HepG2 (cell line): Measurements from ENCODE around the gene CCDC120. TPM values are rescaled to one million over a fixed set of nuclear protein-coding genes. Genes with fewer than 3 reads are reported as not detected.

Experiments used
- ATAC-seq: fragments of 200-7000 bp; cut with Tn5 transposase; 3 replicates; pipeline ENCODE4 v1.9.1; 2020; ENCODE audit warnings: mild to moderate bottlenecking, moderate library complexity
- BruUV-seq: library from RNA; stranded (reverse); fragments of 400-500 nt; replicated peaks from 2 replicates; lab custom pipeline; 2021; lab: Mats Ljungman, UMichigan
- CTCF ChIA-PET: fragments of 300-600 bp; formaldehyde crosslinking; extraction: SDS; loops from one replicate; lab custom pipeline; 2021; ENCODE audit warnings: low total read pairs, inconsistent platforms, low intra/inter-chr PET ratio; lab: Yijun Ruan, JAX
- POLR2A ChIA-PET: fragments of 350-600 bp; sonication (Branson Sonifier 250); formaldehyde crosslinking; loops from one replicate; lab custom pipeline; 2020; ENCODE audit warnings: antibody characterized with exemption, inconsistent platforms; lab: Yijun Ruan, JAX
- DNase-seq: peaks from one replicate; pipeline ENCODE4 v3.0.0-alpha.2; 2015; ENCODE audit warnings: low spot score
- FAIRE-seq: peaks from 3 replicates; lab custom pipeline; 2011; peaks lifted over from hg19 to GRCh38; lab: Jason Lieb, UNC
- H2AFZ ChIP-seq: one replicate; pipeline ENCODE4 v1.6.1; 2011; ENCODE audit warnings: low read length, inconsistent platforms
- H3K27ac ChIP-seq: fragments of 300-600 bp; 3 replicates; pipeline ENCODE4 v1.8.0; 2011; ENCODE audit warnings: mixed run types, mild to moderate bottlenecking, mixed read lengths, low read length, inconsistent platforms; ENCODE audit not compliant: insufficient read depth; ENCODE audit errors: extremely low read length
- H3K27me3 ChIP-seq, 2 experiments: fragments of 200-600 bp in 1 of 2; 2 replicates in 1 of 2; 3 replicates in 1 of 2; pipeline versions ENCODE4 v1.6.0 to v1.8.0; 2011; ENCODE audit warnings: low read length in 2 of 2, mild to moderate bottlenecking in 2 of 2, moderate library complexity in 2 of 2, inconsistent platforms in 1 of 2; ENCODE audit not compliant: insufficient read depth in 2 of 2, control insufficient read depth in 1 of 2
- H3K36me3 ChIP-seq, 2 experiments: fragments of 200-600 bp in 1 of 2; replicated peaks in 1 of 2; 2 replicates in 1 of 2; 3 replicates in 1 of 2; pipeline versions ENCODE4 v1.5.1 to v1.8.0; 2011; ENCODE audit warnings: low read length in 2 of 2, inconsistent platforms in 1 of 2; ENCODE audit not compliant: insufficient read depth in 2 of 2, control insufficient read depth in 1 of 2
- H3K4me1 ChIP-seq: 2 replicates; pipeline ENCODE4 v1.5.1; 2012; ENCODE audit warnings: low read length, inconsistent platforms; ENCODE audit not compliant: insufficient read depth
- H3K4me2 ChIP-seq: 2 replicates; pipeline ENCODE4 v1.6.0; 2011; ENCODE audit warnings: low read depth, low read length, inconsistent platforms
- H3K4me3 ChIP-seq, 3 experiments: fragments of 200-600 bp in 1 of 3; sonication (generic), shearing (Covaris generic) in 1 of 3; replicated peaks in 1 of 3; 2 replicates each; pipeline ENCODE4 v1.5.1; 2011 to 2016; ENCODE audit warnings: low read length in 3 of 3, inconsistent platforms in 2 of 3, low read depth in 2 of 3, mild to moderate bottlenecking in 2 of 3, control low read depth in 1 of 3, mixed read lengths in 1 of 3; ENCODE audit not compliant: insufficient read depth in 1 of 3
- H3K79me2 ChIP-seq: one replicate; pipeline ENCODE4 v1.6.1; 2011; ENCODE audit warnings: low read length, inconsistent platforms; ENCODE audit not compliant: insufficient read depth
- H3K9ac ChIP-seq: 2 replicates; pipeline ENCODE4 v1.6.0; 2011; ENCODE audit warnings: mild to moderate bottlenecking, low read depth, low read length, inconsistent platforms; ENCODE audit not compliant: insufficient read depth
- H3K9me3 ChIP-seq: 2 replicates; pipeline ENCODE4 v1.5.1; 2012; ENCODE audit warnings: mild to moderate bottlenecking, low read length
- H4K20me1 ChIP-seq: 2 replicates; pipeline ENCODE4 v1.6.0; 2011; ENCODE audit warnings: inconsistent platforms, mild to moderate bottlenecking, low read length, moderate library complexity; ENCODE audit not compliant: insufficient read depth
- CTCF ChIP-seq: sonication (generic); formaldehyde crosslinking; IDR thresholded peaks from 2 replicates; pipeline ENCODE4 v1.5.0; 2020; ENCODE audit warnings: mild to moderate bottlenecking, missing genetic modification reagents, moderate library complexity
- HNRNPL ChIP-seq: fragments of 200-400 bp; formaldehyde crosslinking; IDR thresholded peaks from 2 replicates; pipeline ENCODE4 v1.6.1; 2017; ENCODE audit warnings: mild to moderate bottlenecking, low read depth, low read length
- PATZ1 ChIP-seq: sonication (generic); formaldehyde crosslinking; IDR thresholded peaks from 2 replicates; pipeline ENCODE4 v1.4.0; 2020; ENCODE audit warnings: missing genetic modification reagents
- RBFOX2 ChIP-seq: fragments of 200-400 bp; formaldehyde crosslinking; IDR thresholded peaks from 2 replicates; pipeline ENCODE4 v1.6.1; 2017; ENCODE audit warnings: low read depth, mild to moderate bottlenecking, low read length
- REL ChIP-seq: sonication (generic); formaldehyde crosslinking; conservative IDR thresholded peaks from 2 replicates; pipeline ENCODE4 v1.8.0; 2022; ENCODE audit warnings: mild to moderate bottlenecking, missing genetic modification reagents, moderate library complexity
- SALL1 ChIP-seq: sonication (generic); formaldehyde crosslinking; IDR thresholded peaks from 2 replicates; pipeline ENCODE4 v1.8.0; 2022; ENCODE audit warnings: mild to moderate bottlenecking, missing genetic modification reagents
- TCF12 ChIP-seq, 2 experiments: fragments of 450-650 bp in 1 of 2; sonication (generic) in 1 of 2; formaldehyde crosslinking in 1 of 2; IDR thresholded peaks; 2 replicates each; pipeline versions ENCODE4 v1.6.1 to v1.8.0; 2017 to 2022; ENCODE audit warnings: antibody characterized with exemption in 1 of 2, mild to moderate bottlenecking in 1 of 2, missing genetic modification reagents in 1 of 2, moderate library complexity in 1 of 2
- TOPORS ChIP-seq: sonication (generic); formaldehyde crosslinking; IDR thresholded peaks from 2 replicates; pipeline ENCODE4 v1.8.0; 2023; ENCODE audit warnings: mild to moderate bottlenecking, missing genetic modification reagents
- ZFP82 ChIP-seq: sonication (generic); formaldehyde crosslinking; IDR thresholded peaks from 2 replicates; pipeline ENCODE4 v1.5.1; 2020; ENCODE audit warnings: mild to moderate bottlenecking, missing genetic modification reagents, borderline replicate concordance
- ZFY ChIP-seq: sonication (generic); formaldehyde crosslinking; IDR thresholded peaks from 2 replicates; pipeline ENCODE4 v1.4.0; 2020; ENCODE audit warnings: missing genetic modification reagents
- ZMYM4 ChIP-seq: sonication (generic); formaldehyde crosslinking; IDR thresholded peaks from 2 replicates; pipeline ENCODE4 v1.8.1; 2023; ENCODE audit warnings: mild to moderate bottlenecking, missing genetic modification reagents
- ZNF253 ChIP-seq: sonication (generic); formaldehyde crosslinking; IDR thresholded peaks from 2 replicates; pipeline ENCODE4 v1.8.0; 2022; ENCODE audit warnings: mild to moderate bottlenecking, missing genetic modification reagents, borderline replicate concordance
- ZNF276 ChIP-seq: sonication (generic); formaldehyde crosslinking; IDR thresholded peaks from 2 replicates; pipeline ENCODE4 v1.4.0; 2020; ENCODE audit warnings: mild to moderate bottlenecking, low read depth, missing genetic modification reagents
- ZNF337 ChIP-seq: sonication (generic); formaldehyde crosslinking; IDR thresholded peaks from 2 replicates; pipeline ENCODE4 v1.5.1; 2020; ENCODE audit warnings: missing genetic modification reagents, low read depth, mild to moderate bottlenecking, borderline replicate concordance
- ZNF451 ChIP-seq: sonication (generic); formaldehyde crosslinking; IDR thresholded peaks from 2 replicates; pipeline ENCODE4 v1.5.0; 2020; ENCODE audit warnings: mild to moderate bottlenecking, missing genetic modification reagents
- ZNF670 ChIP-seq: sonication (generic); formaldehyde crosslinking; IDR thresholded peaks from 2 replicates; pipeline ENCODE4 v1.8.0; 2022; ENCODE audit warnings: mild to moderate bottlenecking, missing genetic modification reagents, borderline replicate concordance
- ZNF678 ChIP-seq: sonication (generic); formaldehyde crosslinking; IDR thresholded peaks from 2 replicates; pipeline ENCODE4 v1.4.0; 2020; ENCODE audit warnings: mild to moderate bottlenecking, missing genetic modification reagents
- WGBS: methylation state at CpG from one replicate; pipeline ENCODE4 v1.1.6; 2017; ENCODE audit warnings: low lambda C conversion rate; 5-methylcytosine and 5-hydroxymethylcytosine counted together
- in situ Hi-C: cut with HindIII; loops from 2 replicates; pipeline ENCODE4 v1.10.0; 2017; ENCODE audit warnings: low pct_unique_long_range_greater_than_20kb; ENCODE audit not compliant: extremely low pct_ligation_motif_present
- intact Hi-C: fragments of 100-400 bp; cut with micrococcal nuclease; formaldehyde crosslinking; loops from one replicate; pipeline ENCODE4 v1.10.0; 2022; ENCODE audit not compliant: unreplicated experiment
- polyA plus RNA-seq, 8 experiments: library from polyadenylated mRNA; depleted of rRNA in 3 of 8; stranded (reverse) in 7 of 8; unstranded in 1 of 8; fragments of >200 nt; fragmentation: Illumina TruSeq in 4 of 8; extraction: Trizol in 4 of 8; gene quantifications; 2 replicates each; pipeline versions ENCODE4 v1.2.1 to v1.2.3, GENCODE V29; 2011 to 2016; ENCODE audit warnings: low read depth in 4 of 8, missing spikeins in 1 of 8, mixed read lengths in 1 of 8; ENCODE audit not compliant: insufficient read depth in 1 of 8
- total RNA-seq, 5 experiments: library from RNA; depleted of rRNA; stranded (reverse); fragments of >200 nt; fragmentation: Illumina TruSeq; extraction: Trizol; gene quantifications; 2 replicates each; pipeline ENCODE4 v1.2.3, GENCODE V29; 2016; ENCODE audit warnings: low read depth in 1 of 5

The CCDC120 gene
- total and polyA plus RNA-seq, 2 of the 13 experiments (the other 11 are each of a cell fraction or from before 2014, with no cell fraction given): 0.89 to 3.2 TPM

DNA sequence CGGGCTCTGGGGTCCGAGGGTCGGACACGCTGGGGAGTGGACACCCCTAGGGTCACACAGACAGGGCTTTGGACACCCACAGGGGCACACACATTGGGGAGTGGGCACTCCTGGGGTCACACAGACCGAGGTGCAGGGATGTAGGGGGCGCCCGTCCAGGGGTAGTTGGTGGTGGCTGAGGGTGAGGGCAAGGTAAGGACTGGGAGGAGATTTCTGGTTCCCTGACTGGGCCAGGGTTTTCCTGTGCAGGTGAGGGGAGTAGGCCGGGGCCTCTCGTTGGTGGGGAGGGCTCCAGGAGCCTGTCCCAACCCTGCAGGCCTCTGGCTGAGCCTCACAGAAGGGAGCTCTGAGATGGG lies 42.8 kb downstream of the CCDC120 start:
- ATAC-seq: peak; percentile 40
- FAIRE-seq: no peak
- Histone ChIP-seq H3K36me3 (0 out of 5 replicates have a peak, but pooled peaks cover 0 to 7% of the 10 kb centered on the region in 2 experiments), H3K79me2 (no peaks in the 10 kb centered on the region), H3K4me1 (peaks cover 29% of the 10 kb centered on the region), H3K9ac (peak overlapping the region; percentile 86), H3K9me3 (no peaks in the 10 kb centered on the region), H3K27me3 (no peaks in the 10 kb centered on the region), H2AFZ (no peak overlapping the region), H3K4me3 (peak overlapping the region; percentile 57 to 74 (median 64); a peak in 5 of 6 replicates), H3K27ac (peak overlapping the region; percentile 94), H3K4me2 (peak overlapping the region; percentile 83), H4K20me1 (no peaks in the 10 kb centered on the region)
- CTCF ChIA-PET: no interaction called here
- no peak for DNase-seq
- intact Hi-C loops: loop anchor here (2.0 kb wide), 1 partner anchor 59 kb away; the partner anchor contains the start of gene TFE3
- POLR2A ChIA-PET: interaction anchor here (0.9 to 2.1 kb wide), 10 partner anchors 22 to 364 kb away, joined by 3 to 16 read pairs (median 4); partner anchors contain the start of genes GRIPAP1, HDAC6 and WDR45
- in situ Hi-C loops: no loop called here
- no TSS peak for BruUV-seq
- 0% methylated on average over 1 of the region's 9 CpGs for WGBS
- TF ChIP-seq SALL1 (CRISPR knock-in tag): 0 out of 2 replicates have a peak, but pooled peaks have one; percentile 15
- TF ChIP-seq PATZ1 (CRISPR knock-in tag): peak; percentile 1; the same call in 1 of the 2 replicates
- no peak for TF ChIP-seq ZNF678
- TF ChIP-seq CTCF (CRISPR knock-in tag): peak; percentile 56
- TF ChIP-seq ZNF276 (CRISPR knock-in tag): no peak
- 0 out of 2 replicates have a peak, but pooled peaks have one; percentile 5 for TF ChIP-seq ZNF451 (CRISPR knock-in tag)
- TF ChIP-seq ZNF253 (CRISPR knock-in tag): 0 out of 2 replicates have a peak, but pooled peaks have one; percentile 45
- no peak for TF ChIP-seq TCF12 (IDR thresholded peaks at IDR 0.05)
- TF ChIP-seq TCF12 (CRISPR knock-in tag; IDR thresholded peaks at IDR 0.05): no peak
- peak; percentile 10; the same call in 1 of the 2 replicates for TF ChIP-seq HNRNPL
- TF ChIP-seq ZNF337 (CRISPR knock-in tag): no peak
- peak; percentile 13; the same call in 1 of the 2 replicates for TF ChIP-seq ZFY (CRISPR knock-in tag)
- 0 out of 2 replicates have a peak, but pooled peaks have one; percentile 5 for TF ChIP-seq ZFP82
- peak; percentile 47; the same call in 1 of the 2 replicates for TF ChIP-seq RBFOX2
- TF ChIP-seq REL (CRISPR knock-in tag): 0 out of 2 replicates have a peak, but pooled peaks have one; percentile 15
- TF ChIP-seq ZNF670 (CRISPR knock-in tag): 0 out of 2 replicates have a peak, but pooled peaks have one; percentile 11
- TF ChIP-seq TOPORS: 0 out of 2 replicates have a peak, but pooled peaks have one; percentile 14
- TF ChIP-seq ZMYM4: no peak
